Activated T-cell treated with anti-CD3 and anti-CD28 coated beads, Interleukin-2, amount 50 U/mL, for 4 hours (primary cell): ENCODE data around the gene CD163. TPM values are rescaled to one million over a fixed set of nuclear protein-coding genes. Genes with fewer than 3 reads are reported as not detected.
"Not testable (repeated sequence)": the region's sequence is repeated elsewhere in the genome, so short reads cannot be mapped to it uniquely, and the experiment has no call there.

Experiments used
- ATAC-seq, 2 donors: fragments of 200-7000 bp; cut with Tn5 transposase; one replicate each; pipeline ENCODE4 v1.10.0; 2021
- DNase-seq: peaks from one replicate; pipeline ENCODE4 v3.0.0-alpha.2; 2020
- H3K27me3 Mint-ChIP-seq: one replicate; pipeline ENCODE4 v1.8.0; 2021; ENCODE audit warnings: low read depth, mixed read lengths
- H3K36me3 Mint-ChIP-seq: one replicate; pipeline ENCODE4 v1.8.0; 2022; ENCODE audit warnings: mixed read lengths; ENCODE audit not compliant: insufficient read depth
- H3K4me1 Mint-ChIP-seq: one replicate; pipeline ENCODE4 v1.8.0; 2021; ENCODE audit warnings: low read depth, mixed read lengths
- H3K4me3 Mint-ChIP-seq: one replicate; pipeline ENCODE4 v1.8.0; 2021; ENCODE audit warnings: mild to moderate bottlenecking, moderate library complexity, mixed read lengths
- H3K9me3 Mint-ChIP-seq: one replicate; pipeline ENCODE4 v1.8.0; 2021; ENCODE audit warnings: mixed read lengths
- total RNA-seq, 3 donors: library from RNA; stranded (reverse); gene quantifications; one replicate each; pipeline ENCODE4 v1.2.1, GENCODE V29; 2021

Gene CD163
- total RNA-seq, 3 donors from 2014 or later, result 0.61 to 0.81 (median 0.65) TPM

GRCh38 chr12:7437494-7437893, 66.1 kb downstream of the CD163 start:
- not testable (repeated sequence) for H3K4me3 Mint-ChIP-seq

GRCh38 chr12:7434670-7435069, 68.9 kb downstream of the CD163 start:
- H3K4me1 Mint-ChIP-seq, result peaks cover 3% of the 10 kb centered on the region
- DNase-seq, result no peak
- peaks cover 2% of the 10 kb centered on the region for H3K9me3 Mint-ChIP-seq
- peak; percentile 54 to 66 for ATAC-seq
- peaks cover under 1% of the 10 kb centered on the region for H3K36me3 Mint-ChIP-seq
- peaks cover 16% of the 10 kb centered on the region for H3K27me3 Mint-ChIP-seq
- no peak overlapping the region for H3K4me3 Mint-ChIP-seq

More at GRCh38 chr12:7437494-7437893, 66.1 kb downstream of the CD163 start:
- peaks cover 28% of the 10 kb centered on the region for H3K27me3 Mint-ChIP-seq
- not testable (repeated sequence) for H3K4me1 Mint-ChIP-seq, ATAC-seq, DNase-seq, H3K9me3 Mint-ChIP-seq, H3K36me3 Mint-ChIP-seq

- H3K4me3 Mint-ChIP-seq, result no peak overlapping the region
- no peaks in the 10 kb centered on the region for H3K9me3 Mint-ChIP-seq
- DNase-seq, result no peak
- no peaks in the 10 kb centered on the region for H3K4me1 Mint-ChIP-seq
- H3K27me3 Mint-ChIP-seq, result peaks cover 11% of the 10 kb centered on the region
- ATAC-seq, result no peak
- H3K36me3 Mint-ChIP-seq, result no peaks in the 10 kb centered on the region
Measured at GRCh38 chr12:7433276-7433822, 70.2 kb downstream of the CD163 start.

- H3K36me3 Mint-ChIP-seq, result no peaks in the 10 kb centered on the region
- H3K4me3 Mint-ChIP-seq, result no peak overlapping the region
- no peaks in the 10 kb centered on the region for H3K4me1 Mint-ChIP-seq
- DNase-seq, result no peak
- H3K27me3 Mint-ChIP-seq, result peaks cover 6% of the 10 kb centered on the region
- ATAC-seq, result no peak
- no peaks in the 10 kb centered on the region for H3K9me3 Mint-ChIP-seq
Measured at GRCh38 chr12:7431993-7432685, 71.4 kb downstream of the CD163 start.

Other genes starting within 250 kb of the CD163 start
- gene ACSM4, start 199.7 kb downstream of the CD163 start, total RNA-seq, result not detected
- under 1 TPM in 1 of 3 donors, not detected in 2; 0.40 TPM for gene CD163L1, start 59.6 kb downstream of the CD163 start, total RNA-seq
- gene APOBEC1, start 162.1 kb upstream of the CD163 start, total RNA-seq, result not detected
- gene GDF3, start 192.0 kb upstream of the CD163 start, total RNA-seq, result not detected
- not detected for gene DPPA3, start 207.7 kb upstream of the CD163 start, total RNA-seq
- not detected for gene CLEC4C, start 243.6 kb upstream of the CD163 start, total RNA-seq